Islet precursor cell (in vitro differentiated cells): ENCODE measurements around the gene MROH9.

Experiments
- DNase-seq: peaks from one replicate; pipeline ENCODE4 v3.0.0-alpha.2; 2018

MROH9 gene

GRCh38 chr1:170967042-170967910 lies 31.9 kb downstream of the MROH9 start:
- no peak for DNase-seq

- no peak for DNase-seq
Measured at GRCh38 chr1:170970256-170970655, 34.9 kb downstream of the MROH9 start.

- DNase-seq = peak; percentile 54
Measured at GRCh38 chr1:170978371-170978910, 43.1 kb downstream of the MROH9 start.

- DNase-seq = no peak
Measured at GRCh38 chr1:170985406-170985805, 50.1 kb downstream of the MROH9 start.

GRCh38 chr1:170986901-170987300 lies 51.6 kb downstream of the MROH9 start:
- DNase-seq = no peak

GRCh38 chr1:170987424-170987823 lies 52.1 kb downstream of the MROH9 start:
- DNase-seq = no peak

GRCh38 chr1:170993151-170993550 lies 57.8 kb downstream of the MROH9 start:
- no peak for DNase-seq

- no peak for DNase-seq
Measured at GRCh38 chr1:170993717-170994116, 58.4 kb downstream of the MROH9 start.

- no peak for DNase-seq
Measured at GRCh38 chr1:171014880-171015279, 79.5 kb downstream of the MROH9 start.

GRCh38 chr1:171017426-171017825 lies 82.1 kb downstream of the MROH9 start:
- no peak for DNase-seq

GRCh38 chr1:171019971-171020370 lies 84.6 kb downstream of the MROH9 start:
- no peak for DNase-seq

GRCh38 chr1:171032822-171033702 lies 97.7 kb downstream of the MROH9 start:
- DNase-seq = peak; percentile 51

- no peak for DNase-seq
Measured at GRCh38 chr1:171037626-171038025, 102.3 kb downstream of the MROH9 start.

- no peak for DNase-seq
Measured at GRCh38 chr1:171038284-171038683, 103.0 kb downstream of the MROH9 start.

- DNase-seq = no peak
Measured at GRCh38 chr1:171048014-171048413, 112.7 kb downstream of the MROH9 start.

- DNase-seq = peak; percentile 57
Measured at GRCh38 chr1:171052977-171053376, 117.6 kb downstream of the MROH9 start.

- DNase-seq = peak; percentile 54
Measured at GRCh38 chr1:171055966-171056643, 120.8 kb downstream of the MROH9 start.

GRCh38 chr1:171061425-171062143 lies 126.2 kb downstream of the MROH9 start:
- no peak for DNase-seq

- DNase-seq = no peak
Measured at GRCh38 chr1:171062902-171063301, 127.6 kb downstream of the MROH9 start.

- DNase-seq = no peak
Measured at GRCh38 chr1:171075041-171075440, 139.7 kb downstream of the MROH9 start.

- no peak for DNase-seq
Measured at GRCh38 chr1:171081314-171081753, 146.0 kb downstream of the MROH9 start.

GRCh38 chr1:171081763-171082201 lies 146.4 kb downstream of the MROH9 start:
- DNase-seq = no peak
